IPS-15b (cell line): Measurements from ENCODE around the gene GPSM1.
A peak's percentile ranks its signal among the peaks of the same experiment; 100 is the strongest.

Experiments used
- H3K27me3 ChIP-seq: one replicate; pipeline ENCODE4 v1.6.1; 2013; ENCODE audit warnings: low read length; ENCODE audit not compliant: control insufficient read depth, insufficient read depth
- H3K36me3 ChIP-seq: one replicate; pipeline ENCODE4 v1.6.1; 2013; ENCODE audit warnings: low read length; ENCODE audit not compliant: control insufficient read depth, insufficient read depth
- H3K4me1 ChIP-seq: one replicate; pipeline ENCODE4 v1.6.1; 2013; ENCODE audit warnings: mild to moderate bottlenecking, low read length; ENCODE audit not compliant: control insufficient read depth, insufficient read depth
- H3K4me3 ChIP-seq: one replicate; pipeline ENCODE4 v1.5.1; 2013; ENCODE audit warnings: low read depth, low read length
- H3K9ac ChIP-seq: one replicate; pipeline ENCODE4 v1.6.1; 2013; ENCODE audit warnings: low read depth, mild to moderate bottlenecking, low read length
- H3K9me3 ChIP-seq: one replicate; pipeline ENCODE4 v1.6.1; 2013; ENCODE audit warnings: mild to moderate bottlenecking, low read length; ENCODE audit not compliant: control insufficient read depth, insufficient read depth

GPSM1 gene, protein sequence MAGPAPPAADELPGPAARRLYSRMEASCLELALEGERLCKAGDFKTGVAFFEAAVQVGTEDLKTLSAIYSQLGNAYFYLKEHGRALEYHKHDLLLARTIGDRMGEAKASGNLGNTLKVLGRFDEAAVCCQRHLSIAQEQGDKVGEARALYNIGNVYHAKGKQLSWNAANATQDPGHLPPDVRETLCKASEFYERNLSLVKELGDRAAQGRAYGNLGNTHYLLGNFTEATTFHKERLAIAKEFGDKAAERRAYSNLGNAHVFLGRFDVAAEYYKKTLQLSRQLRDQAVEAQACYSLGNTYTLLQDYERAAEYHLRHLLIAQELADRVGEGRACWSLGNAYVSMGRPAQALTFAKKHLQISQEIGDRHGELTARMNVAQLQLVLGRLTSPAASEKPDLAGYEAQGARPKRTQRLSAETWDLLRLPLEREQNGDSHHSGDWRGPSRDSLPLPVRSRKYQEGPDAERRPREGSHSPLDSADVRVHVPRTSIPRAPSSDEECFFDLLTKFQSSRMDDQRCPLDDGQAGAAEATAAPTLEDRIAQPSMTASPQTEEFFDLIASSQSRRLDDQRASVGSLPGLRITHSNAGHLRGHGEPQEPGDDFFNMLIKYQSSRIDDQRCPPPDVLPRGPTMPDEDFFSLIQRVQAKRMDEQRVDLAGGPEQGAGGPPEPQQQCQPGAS

DNA sequence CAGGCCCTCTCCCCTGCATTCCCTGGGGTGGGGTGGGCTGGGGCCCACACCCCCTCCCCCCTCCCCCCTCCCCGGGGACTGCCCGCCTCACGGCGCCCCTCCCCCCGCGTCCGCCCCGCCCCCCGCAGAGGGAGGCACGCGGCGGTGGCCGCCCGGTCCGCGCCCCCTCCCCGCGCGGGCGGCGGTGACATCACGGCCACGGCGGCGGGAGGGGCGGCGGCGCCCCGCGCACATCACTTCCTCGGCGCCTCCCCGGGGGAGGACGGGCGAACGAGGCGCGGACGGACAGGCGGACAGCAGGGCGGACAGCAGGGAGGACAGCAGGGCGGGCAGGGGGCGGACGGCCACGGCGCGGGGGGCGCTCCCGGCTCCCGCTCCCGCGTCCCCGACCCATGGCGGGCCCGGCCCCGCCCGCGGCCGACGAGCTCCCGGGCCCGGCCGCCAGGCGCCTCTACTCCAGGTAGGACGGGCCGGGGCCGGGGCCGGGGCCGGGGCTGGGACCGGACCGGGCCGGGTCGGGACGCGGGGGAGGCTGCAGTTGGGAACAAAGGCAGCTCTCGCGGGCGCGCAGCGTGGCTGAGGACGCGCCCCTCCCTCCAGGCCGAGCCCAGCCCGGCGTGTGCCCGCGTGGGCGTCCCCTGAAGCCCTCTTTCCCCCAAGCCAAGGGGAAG, at the start of gene GPSM1:
GPSM1 (plus strand) TSS at position 236 of the 671 bp plus-strand sequence; CDS start at position 393, 157 bp downstream.
- Histone ChIP-seq H3K4me3 (peak within 1 kb of the TSS; percentile 32), H3K4me1 (peaks cover 2% of the 10 kb centered on the region), H3K27me3 (no peaks in the 10 kb centered on the region), H3K9me3 (no peaks in the 10 kb centered on the region), H3K9ac (peak within 1 kb of the TSS; percentile 65), H3K36me3 (peaks cover 3% of the 10 kb centered on the region)

DNA sequence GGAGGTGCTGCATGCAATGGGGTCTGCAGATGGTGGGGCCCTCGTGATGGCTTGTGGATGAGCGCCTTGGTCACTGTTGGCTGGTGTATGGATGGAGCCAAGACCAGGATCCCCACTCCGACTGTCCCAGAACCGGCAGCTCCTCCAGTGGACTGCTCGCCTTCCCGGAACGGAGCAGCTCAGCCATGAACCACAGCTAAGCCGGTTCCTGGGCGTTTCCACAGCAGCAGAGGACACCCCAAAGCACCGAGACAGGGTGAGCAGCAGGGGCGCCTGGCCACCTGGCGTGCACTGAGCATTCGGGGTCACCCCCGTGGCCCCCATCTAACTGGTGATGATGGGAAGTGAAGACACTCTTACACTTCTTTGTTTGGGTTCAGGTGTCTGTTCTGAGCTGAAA, 49.6 kb upstream of the GPSM1 start:
- H3K4me1 ChIP-seq = no peaks in the 10 kb centered on the region
- H3K27me3 ChIP-seq = no peaks in the 10 kb centered on the region
- H3K36me3 ChIP-seq = no peaks in the 10 kb centered on the region
- H3K4me3 ChIP-seq = no peak overlapping the region
- no peak overlapping the region for H3K9ac ChIP-seq
- H3K9me3 ChIP-seq = no peaks in the 10 kb centered on the region

DNA sequence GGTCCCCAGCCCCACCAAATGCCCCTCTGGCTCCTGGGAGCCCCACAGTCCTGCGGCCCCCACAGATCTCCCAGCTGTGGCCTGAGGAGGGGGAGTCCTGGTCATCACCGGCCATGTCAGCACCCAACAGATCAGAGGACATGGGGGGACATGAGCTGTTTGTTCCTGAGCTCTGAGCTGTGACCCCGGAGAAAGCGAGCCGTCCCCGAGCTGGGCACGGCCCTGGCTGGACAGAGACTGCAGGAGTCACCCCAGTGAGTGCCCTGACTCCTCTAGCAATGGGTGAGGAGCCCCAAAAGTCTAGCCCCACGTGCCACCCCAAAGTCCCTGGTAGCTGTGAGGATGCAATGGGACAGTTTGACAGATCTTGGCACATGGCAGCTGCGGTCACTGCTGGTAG, 49.1 kb upstream of the GPSM1 start:
- Histone ChIP-seq H3K27me3 (no peaks in the 10 kb centered on the region), H3K4me3 (no peak overlapping the region), H3K9ac (no peak overlapping the region), H3K9me3 (no peaks in the 10 kb centered on the region), H3K4me1 (no peaks in the 10 kb centered on the region), H3K36me3 (no peaks in the 10 kb centered on the region)

DNA sequence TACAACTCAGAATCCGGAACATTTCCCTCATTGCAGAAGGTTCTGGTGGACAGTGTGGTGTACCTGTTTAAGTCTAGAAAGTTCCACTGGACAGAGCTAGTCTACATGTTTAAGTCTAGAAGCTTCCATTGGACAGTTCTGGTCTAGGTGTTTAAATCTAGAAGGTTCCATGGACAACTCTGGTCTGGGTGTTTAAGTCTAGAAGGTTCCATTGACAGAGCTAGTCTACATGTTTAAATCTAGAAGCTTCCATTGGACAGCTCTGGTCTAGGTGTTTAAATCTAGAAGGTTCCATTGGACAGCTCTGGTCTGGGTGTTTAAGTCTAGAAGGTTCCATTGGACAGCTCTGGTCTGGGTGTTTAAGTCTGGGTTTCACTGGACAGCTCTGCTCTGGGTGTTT, 48.4 kb upstream of the GPSM1 start:
- Histone ChIP-seq H3K27me3 (no peaks in the 10 kb centered on the region), H3K4me1 (no peaks in the 10 kb centered on the region)

DNA sequence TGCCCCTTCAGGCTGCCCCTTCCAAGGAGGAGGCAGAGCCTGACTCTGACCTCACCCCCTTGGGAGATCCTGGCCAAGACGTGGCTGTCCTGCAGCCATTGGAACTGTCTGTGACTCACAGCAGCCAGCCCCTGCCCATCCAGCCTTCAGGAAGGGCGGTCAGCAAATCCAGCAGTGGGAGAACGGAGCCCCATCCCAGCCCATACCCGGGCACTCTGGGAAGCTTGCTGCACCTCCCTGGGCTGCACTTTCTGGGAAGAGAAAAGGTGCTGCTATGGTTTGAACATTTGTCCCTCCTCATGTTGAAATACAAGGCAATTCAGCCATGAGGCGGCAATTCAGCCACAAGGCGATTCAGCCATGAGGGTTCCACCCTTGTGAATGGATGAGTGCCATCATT, 47.9 kb upstream of the GPSM1 start:
- Histone ChIP-seq H3K9ac (no peak overlapping the region), H3K36me3 (no peaks in the 10 kb centered on the region), H3K4me3 (no peak overlapping the region), H3K27me3 (no peaks in the 10 kb centered on the region), H3K4me1 (no peaks in the 10 kb centered on the region), H3K9me3 (no peaks in the 10 kb centered on the region)

More for the DNA sequence above, 48.4 kb upstream of the GPSM1 start:
- no peaks in the 10 kb centered on the region for H3K36me3 ChIP-seq
- no peak overlapping the region for H3K4me3 ChIP-seq
- no peak overlapping the region for H3K9ac ChIP-seq
- H3K9me3 ChIP-seq = no peaks in the 10 kb centered on the region

DNA sequence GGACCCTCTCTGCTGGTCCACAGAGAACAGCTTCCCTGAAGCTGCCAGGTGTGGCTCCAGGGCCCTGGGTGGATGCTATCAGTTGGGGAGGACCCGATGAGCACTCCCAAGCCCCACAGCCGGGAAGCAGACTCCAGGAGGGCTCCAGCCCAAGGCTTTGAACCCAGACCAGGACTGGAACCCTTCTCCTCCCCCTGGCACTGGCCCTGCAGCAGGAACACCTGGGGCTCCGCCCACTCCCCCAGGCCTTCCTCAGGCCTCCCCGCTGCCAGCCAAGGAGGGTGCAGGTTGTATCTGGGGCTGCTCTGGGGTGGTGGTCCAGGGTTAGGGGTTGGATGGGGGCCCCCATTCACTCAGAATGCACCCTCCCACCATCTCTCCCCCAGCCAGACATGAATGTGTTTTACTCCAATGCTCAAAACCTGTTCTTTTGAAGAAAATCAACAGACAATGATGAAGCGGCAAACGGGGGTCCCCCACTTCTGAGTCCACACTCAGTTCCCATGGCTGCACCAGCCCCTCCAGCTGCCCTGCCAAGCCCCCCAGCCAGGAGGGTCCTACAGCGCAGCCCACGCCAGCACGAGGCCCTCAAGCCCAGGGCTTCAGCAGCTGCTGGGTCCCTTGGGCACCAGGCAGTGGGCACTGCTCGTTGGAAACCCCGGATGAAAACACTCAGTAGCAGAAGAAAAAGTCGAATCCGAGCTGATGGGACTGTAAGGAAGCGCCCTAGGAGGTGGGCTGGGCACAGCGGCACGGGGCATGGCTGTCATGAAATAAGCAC, 46.6 kb upstream of the GPSM1 start:
- Histone ChIP-seq H3K36me3 (no peaks in the 10 kb centered on the region), H3K9ac (no peak overlapping the region), H3K4me3 (no peak overlapping the region), H3K4me1 (no peaks in the 10 kb centered on the region), H3K27me3 (no peaks in the 10 kb centered on the region), H3K9me3 (no peaks in the 10 kb centered on the region)

DNA sequence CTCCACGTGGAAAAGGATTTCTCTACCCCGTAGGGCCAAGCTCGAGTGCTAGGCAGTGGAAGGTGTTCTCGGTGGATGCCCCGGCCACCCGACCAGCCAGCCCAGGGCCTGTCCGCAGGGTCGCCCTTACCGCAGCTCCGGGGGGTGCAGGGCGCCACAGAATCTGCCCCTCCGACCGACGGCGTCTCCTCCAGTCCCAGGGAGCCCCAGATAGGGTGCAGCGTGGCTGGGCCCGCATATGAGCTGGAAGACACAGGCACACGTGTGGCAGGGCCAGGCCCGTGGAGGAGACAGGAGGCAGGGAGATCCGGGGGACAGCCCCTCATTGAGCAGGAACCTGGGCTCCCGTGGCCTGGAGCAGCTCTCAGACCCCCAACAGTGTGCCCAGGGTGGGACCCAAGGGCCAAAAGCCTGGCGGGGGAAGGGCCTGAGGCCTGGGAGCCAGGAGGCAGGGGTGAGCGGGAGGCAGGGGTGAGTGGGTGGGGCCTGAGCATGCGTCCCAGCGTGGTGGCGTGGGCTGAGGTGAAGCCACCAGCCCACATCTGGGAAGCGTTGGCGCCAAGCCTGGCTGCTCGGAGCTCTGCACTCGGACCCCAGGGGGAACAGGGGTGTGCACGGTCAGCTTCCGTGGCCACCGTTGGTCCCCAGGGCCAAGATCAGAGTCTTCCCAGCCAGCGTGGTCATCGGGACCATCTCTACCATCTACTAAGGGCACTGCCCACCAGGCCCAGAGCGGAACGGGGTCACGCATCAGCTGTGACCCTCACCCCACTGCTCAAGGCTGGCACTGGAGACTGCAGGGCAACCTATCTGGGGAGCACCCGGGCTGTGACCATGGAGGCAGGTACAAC, 45.7 kb upstream of the GPSM1 start:
- no peaks in the 10 kb centered on the region for H3K27me3 ChIP-seq
- no peaks in the 10 kb centered on the region for H3K36me3 ChIP-seq
- no peaks in the 10 kb centered on the region for H3K4me1 ChIP-seq
- no peak overlapping the region for H3K4me3 ChIP-seq
- no peaks in the 10 kb centered on the region for H3K9me3 ChIP-seq
- H3K9ac ChIP-seq = no peak overlapping the region

DNA sequence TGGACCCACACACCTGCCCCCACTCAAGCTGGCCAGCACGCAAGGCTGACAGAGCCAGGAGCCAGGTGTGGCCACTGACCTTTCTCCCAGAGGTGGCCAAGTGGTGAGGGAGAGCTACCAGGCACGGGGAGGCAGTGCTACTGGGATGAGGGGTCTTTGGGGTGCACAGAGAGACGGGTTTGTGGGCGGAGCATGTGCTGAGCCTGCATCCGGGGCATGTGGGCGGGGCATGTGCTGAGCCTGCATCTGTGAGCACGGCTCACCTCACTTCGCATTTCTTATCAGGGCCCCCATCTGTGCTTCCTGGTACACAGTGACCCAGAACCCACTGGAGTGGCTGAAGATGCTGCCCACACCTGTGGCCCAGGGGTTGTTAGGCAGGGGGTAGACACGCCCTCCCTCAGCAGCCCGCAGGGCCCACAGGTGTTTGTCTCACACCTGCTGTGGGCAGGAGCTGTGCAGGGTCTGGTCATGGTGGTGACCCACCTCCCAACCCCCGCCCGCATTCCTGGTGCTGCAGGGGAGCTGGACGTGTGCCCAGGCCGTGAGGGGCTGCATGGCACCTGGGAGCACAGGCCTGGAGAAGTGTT, 45.0 kb upstream of the GPSM1 start:
- Histone ChIP-seq H3K9me3 (no peaks in the 10 kb centered on the region), H3K27me3 (no peaks in the 10 kb centered on the region), H3K4me3 (no peak overlapping the region), H3K4me1 (no peaks in the 10 kb centered on the region), H3K36me3 (no peaks in the 10 kb centered on the region), H3K9ac (no peak overlapping the region)

DNA sequence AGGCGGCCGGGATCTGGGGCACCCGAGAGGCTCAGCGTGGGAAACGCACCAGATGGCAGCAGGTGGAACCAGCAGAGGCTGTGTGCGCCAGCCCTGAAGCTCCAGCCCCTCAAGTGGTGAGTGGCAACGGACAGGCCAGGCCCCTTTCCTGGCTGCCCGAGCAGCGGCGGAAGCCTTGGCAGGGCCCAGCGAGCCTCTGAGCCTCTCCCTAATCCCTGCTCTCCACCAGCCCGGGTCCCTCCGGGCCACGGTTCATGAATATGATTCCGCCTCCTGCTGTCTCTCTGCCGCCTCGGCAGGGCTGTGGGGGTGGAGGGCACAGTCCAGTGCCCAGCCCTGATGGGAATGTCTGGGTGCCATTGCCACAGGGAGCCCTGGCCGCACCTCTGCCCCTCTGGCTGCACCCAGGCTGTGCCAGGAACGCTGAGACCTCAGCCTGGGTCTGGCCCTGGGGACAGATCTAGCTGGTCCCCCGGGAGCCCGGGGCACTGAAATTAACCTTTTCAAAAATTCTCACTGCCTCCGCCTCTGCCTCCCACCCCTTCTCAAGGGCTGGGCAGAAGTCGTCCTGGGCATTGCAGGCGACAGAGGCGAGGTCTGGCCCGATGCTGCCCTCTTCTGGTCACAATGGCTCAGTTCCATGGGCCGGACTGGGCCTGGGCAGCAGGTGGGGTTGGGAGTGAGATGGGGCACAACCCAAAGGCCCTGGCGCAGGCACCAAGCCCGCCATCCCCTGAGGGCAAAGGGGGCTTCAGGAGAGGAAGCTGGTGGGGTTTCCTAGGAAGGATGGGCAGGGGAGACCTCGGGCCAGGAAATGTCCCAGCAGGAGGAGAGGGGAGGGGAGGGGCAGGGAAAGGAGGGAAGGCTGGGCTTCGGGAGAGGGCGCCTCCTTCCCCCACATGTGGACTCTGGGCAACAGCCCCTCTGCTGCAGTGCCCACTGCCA, 43.8 kb upstream of the GPSM1 start:
- Histone ChIP-seq H3K9me3 (no peaks in the 10 kb centered on the region), H3K9ac (peak overlapping the region; percentile 32), H3K4me3 (no peak overlapping the region), H3K4me1 (no peaks in the 10 kb centered on the region), H3K36me3 (no peaks in the 10 kb centered on the region), H3K27me3 (no peaks in the 10 kb centered on the region)

DNA sequence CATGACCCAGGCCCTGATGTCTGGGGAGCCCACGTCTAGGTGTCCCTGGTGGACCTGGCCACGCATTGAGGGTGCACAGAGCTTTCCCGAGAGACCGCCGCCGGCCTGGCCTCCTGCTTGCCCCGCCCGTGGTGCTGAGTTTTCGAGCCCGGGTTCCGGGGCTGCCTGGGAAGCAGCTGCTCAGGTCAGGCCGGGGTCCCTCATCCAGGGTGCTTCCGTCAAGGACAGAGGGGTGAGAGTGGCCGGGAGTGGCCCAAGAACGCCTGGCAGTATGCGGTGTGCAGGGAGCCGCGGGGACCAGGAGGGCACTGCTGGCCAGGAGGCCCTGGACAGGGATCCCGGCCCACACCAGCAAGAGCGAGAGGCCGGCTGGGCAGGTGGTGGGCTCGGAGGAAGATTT, 43.0 kb upstream of the GPSM1 start:
- H3K4me3 ChIP-seq = no peak overlapping the region
- no peaks in the 10 kb centered on the region for H3K4me1 ChIP-seq
- no peaks in the 10 kb centered on the region for H3K9me3 ChIP-seq
- no peaks in the 10 kb centered on the region for H3K27me3 ChIP-seq
- H3K36me3 ChIP-seq = no peaks in the 10 kb centered on the region
- H3K9ac ChIP-seq = no peak overlapping the region
